Uterus (tissue), 4 donors: ENCODE measurements around the gene MYH14. TPM values are rescaled to one million over a fixed set of nuclear protein-coding genes. Genes with fewer than 3 reads are reported as not detected.

Experiments used
- DNase-seq, 2 donors: peaks; one replicate each; pipeline ENCODE4 v3.0.0-alpha.2; 2019 to 2020
- H3K27ac ChIP-seq, 2 donors: fragments of 200-600 bp; sonication (generic); 1 replicate in 1 of 2; 2 replicates in 1 of 2; pipeline ENCODE4 v1.5.1; 2016 to 2018
- H3K27me3 ChIP-seq, 2 donors: fragments of 200-600 bp; sonication (generic); one replicate each; pipeline ENCODE4 v1.5.1; 2018 to 2019; ENCODE audit warnings: control low read depth in 1 of 2
- H3K36me3 ChIP-seq, 2 donors: fragments of 200-600 bp; sonication (generic); one replicate each; pipeline ENCODE4 v1.5.1; 2019; ENCODE audit warnings: control low read depth in 1 of 2
- H3K4me1 ChIP-seq, 2 donors: fragments of 200-600 bp; sonication (generic); one replicate each; pipeline ENCODE4 v1.5.1; 2018 to 2019; ENCODE audit warnings: control low read depth in 1 of 2
- H3K4me3 ChIP-seq, 2 donors: fragments of 200-600 bp; sonication (generic); 1 replicate in 1 of 2; 2 replicates in 1 of 2; pipeline ENCODE4 v1.5.1; 2018 to 2019; ENCODE audit warnings: mild to moderate bottlenecking in 1 of 2
- H3K9me3 ChIP-seq, 2 donors: fragments of 200-600 bp; sonication (generic); one replicate each; pipeline ENCODE4 v1.5.1; 2019; ENCODE audit warnings: control low read depth in 1 of 2
- CTCF ChIP-seq, 4 experiments: fragments of 200-600 bp in 2 of 4; fragments of 450-650 bp in 2 of 4; sonication (generic) in 2 of 4; IDR thresholded peaks; one replicate each; pipeline ENCODE4 v1.5.1; 2016 to 2019; ENCODE audit warnings: antibody characterized with exemption in 4 of 4, mild to moderate bottlenecking in 2 of 4, moderate library complexity in 1 of 4
- POLR2A ChIP-seq, 2 donors: fragments of 450-650 bp; IDR thresholded peaks; one replicate each; pipeline ENCODE4 v1.6.1; 2016; ENCODE audit warnings: antibody characterized with exemption in 2 of 2, mild to moderate bottlenecking in 1 of 2, moderate library complexity in 1 of 2
- intact Hi-C: fragments of 100-400 bp; cut with DNase I; formaldehyde crosslinking; loops from one replicate; pipeline ENCODE4 v1.15.1; 2023; ENCODE audit warnings: low total_unique reads
- total RNA-seq, 4 donors: library from RNA; depleted of rRNA in 3 of 4; stranded (reverse); fragments of >200 nt in 3 of 4; gene quantifications; one replicate each; pipeline versions ENCODE4 v1.1.0 to v1.2.4, GENCODE V29; 2014 to 2023
- donor health status: DM: yes; HTN: yes; CAD: no.

Gene MYH14
- total RNA-seq, 4 donors from 2014 or later = 0.77 to 22.1 (median 1.4) TPM

GRCh38 chr19:50272263-50272897, 69.0 kb downstream of the MYH14 start:
- Histone ChIP-seq H3K4me3 (no peak overlapping the region), H3K9me3 (no peaks in the 10 kb centered on the region), H3K27ac (no peak overlapping the region), H3K27me3 (no peaks in the 10 kb centered on the region), H3K4me1 (no peaks in the 10 kb centered on the region), H3K36me3 (no peaks in the 10 kb centered on the region)
- DNase-seq = no peak
- intact Hi-C loops = no loop called here
- no peak for TF ChIP-seq POLR2A (IDR thresholded peaks at IDR 0.05)
- no peak for TF ChIP-seq CTCF (IDR thresholded peaks at IDR 0.05)

GRCh38 chr19:50273821-50274220, 70.4 kb downstream of the MYH14 start:
- Histone ChIP-seq H3K4me1 (no peaks in the 10 kb centered on the region), H3K27ac (no peak overlapping the region), H3K27me3 (no peaks in the 10 kb centered on the region), H3K36me3 (no peaks in the 10 kb centered on the region), H3K4me3 (no peak overlapping the region), H3K9me3 (no peaks in the 10 kb centered on the region)
- DNase-seq = no peak
- no peak for TF ChIP-seq POLR2A (IDR thresholded peaks at IDR 0.05)
- intact Hi-C loops = no loop called here

GRCh38 chr19:50275577-50276368, 72.4 kb downstream of the MYH14 start:
- H3K4me3 ChIP-seq = no peak overlapping the region
- H3K27ac ChIP-seq = no peak overlapping the region
- no peak for DNase-seq
- no peaks in the 10 kb centered on the region for H3K9me3 ChIP-seq
- intact Hi-C loops = no loop called here
- H3K36me3 ChIP-seq = no peaks in the 10 kb centered on the region
- H3K27me3 ChIP-seq = no peaks in the 10 kb centered on the region
- no peaks in the 10 kb centered on the region for H3K4me1 ChIP-seq
- TF ChIP-seq CTCF (IDR thresholded peaks at IDR 0.05) (no peak), POLR2A (IDR thresholded peaks at IDR 0.05) (no peak)

GRCh38 chr19:50276370-50277063, 73.1 kb downstream of the MYH14 start:
- Histone ChIP-seq H3K36me3 (no peaks in the 10 kb centered on the region), H3K27ac (no peak overlapping the region), H3K4me1 (no peaks in the 10 kb centered on the region), H3K4me3 (no peak overlapping the region), H3K27me3 (no peaks in the 10 kb centered on the region), H3K9me3 (no peaks in the 10 kb centered on the region)
- DNase-seq = no peak
- intact Hi-C loops = no loop called here
- TF ChIP-seq POLR2A (IDR thresholded peaks at IDR 0.05) (no peak), CTCF (IDR thresholded peaks at IDR 0.05) (no peak)

- intact Hi-C loops = no loop called here
- no peaks in the 10 kb centered on the region for H3K36me3 ChIP-seq
Measured at GRCh38 chr19:50277966-50278580, 74.7 kb downstream of the MYH14 start.

More at GRCh38 chr19:50277966-50278580, 74.7 kb downstream of the MYH14 start:
- Histone ChIP-seq H3K4me3 (no peak overlapping the region), H3K4me1 (no peaks in the 10 kb centered on the region), H3K27me3 (no peaks in the 10 kb centered on the region), H3K27ac (no peak overlapping the region), H3K9me3 (no peaks in the 10 kb centered on the region)
- no peak for TF ChIP-seq POLR2A (IDR thresholded peaks at IDR 0.05)
- no peak for TF ChIP-seq CTCF (IDR thresholded peaks at IDR 0.05)
- DNase-seq = no peak
